Neuronal stem cell (in vitro differentiated cells): ENCODE data around the gene GLIS1.

Source experiments
- DNase-seq: peaks from one replicate; pipeline ENCODE4 v3.0.0-alpha.2; 2013; ENCODE audit warnings: low spot score
- H2AFZ ChIP-seq: one replicate; pipeline ENCODE4 v1.6.1; 2013; ENCODE audit warnings: mild to moderate bottlenecking, low read length, inconsistent platforms
- H2AK5ac ChIP-seq: 2 replicates; pipeline ENCODE4 v1.6.1; 2013; ENCODE audit warnings: low read depth, mild to moderate bottlenecking, inconsistent platforms, low read length, moderate library complexity, mixed read lengths
- H2BK120ac ChIP-seq: 2 replicates; pipeline ENCODE4 v1.6.1; 2013; ENCODE audit warnings: low read depth, mild to moderate bottlenecking, inconsistent platforms, low read length, moderate library complexity, mixed read lengths
- H2BK12ac ChIP-seq: one replicate; pipeline ENCODE4 v1.6.1; 2013; ENCODE audit warnings: low read length, inconsistent platforms
- H2BK15ac ChIP-seq: 2 replicates; pipeline ENCODE4 v1.6.1; 2013; ENCODE audit warnings: mild to moderate bottlenecking, low read length, inconsistent platforms, mixed read lengths
- H2BK5ac ChIP-seq: one replicate; pipeline ENCODE4 v1.6.1; 2013; ENCODE audit warnings: inconsistent platforms, mild to moderate bottlenecking, low read length, moderate library complexity
- H3K14ac ChIP-seq: one replicate; pipeline ENCODE4 v1.6.1; 2013; ENCODE audit warnings: low read length, inconsistent platforms
- H3K18ac ChIP-seq: 2 replicates; pipeline ENCODE4 v1.6.1; 2013; ENCODE audit warnings: low read length, inconsistent platforms
- H3K23ac ChIP-seq: 2 replicates; pipeline ENCODE4 v1.6.1; 2013; ENCODE audit warnings: low read depth, mild to moderate bottlenecking, mixed read lengths, low read length, inconsistent platforms; ENCODE audit not compliant: poor library complexity
- H3K27ac ChIP-seq: replicated peaks from 3 replicates; pipeline ENCODE4 v1.5.1; 2013; ENCODE audit warnings: low read length, inconsistent platforms
- H3K27me3 ChIP-seq, 3 experiments: 2 replicates each; pipeline ENCODE4 v1.6.1; 2013; ENCODE audit warnings: low read length in 3 of 3, mild to moderate bottlenecking in 2 of 3, inconsistent platforms in 1 of 3, low read depth in 1 of 3, mixed read lengths in 1 of 3, moderate library complexity in 1 of 3; ENCODE audit not compliant: control insufficient read depth in 3 of 3, insufficient read depth in 3 of 3
- H3K36me3 ChIP-seq, 2 donors: replicated peaks in 1 of 2; 2 replicates each; pipeline ENCODE4 v1.6.1; 2013; ENCODE audit warnings: low read length in 2 of 2; ENCODE audit not compliant: control insufficient read depth in 2 of 2, insufficient read depth in 2 of 2
- H3K4ac ChIP-seq: 2 replicates; pipeline ENCODE4 v1.6.1; 2013; ENCODE audit warnings: inconsistent platforms, mild to moderate bottlenecking, low read length, moderate library complexity
- H3K4me1 ChIP-seq, 2 donors: 1 replicate in 1 of 2; 2 replicates in 1 of 2; pipeline ENCODE4 v1.6.1; 2013; ENCODE audit warnings: low read length in 2 of 2, low read depth in 1 of 2; ENCODE audit not compliant: control insufficient read depth in 2 of 2, insufficient read depth in 1 of 2
- H3K4me2 ChIP-seq: one replicate; pipeline ENCODE4 v1.6.1; 2013; ENCODE audit warnings: mild to moderate bottlenecking, low read length, inconsistent platforms; ENCODE audit not compliant: insufficient read depth, poor library complexity, severe bottlenecking
- H3K4me3 ChIP-seq, 2 donors: 2 replicates each; pipeline ENCODE4 v1.5.1; 2013; ENCODE audit warnings: low read length in 2 of 2, mild to moderate bottlenecking in 2 of 2, inconsistent platforms in 1 of 2, moderate library complexity in 1 of 2
- H3K79me1 ChIP-seq: one replicate; pipeline ENCODE4 v1.6.1; 2013; ENCODE audit warnings: low read depth, mild to moderate bottlenecking, inconsistent platforms, low read length, moderate library complexity
- H3K9ac ChIP-seq: one replicate; pipeline ENCODE4 v1.6.1; 2013; ENCODE audit warnings: mild to moderate bottlenecking, low read depth, low read length, inconsistent platforms; ENCODE audit not compliant: poor library complexity
- H3K9me3 ChIP-seq, 2 donors: replicated peaks in 1 of 2; 2 replicates each; pipeline versions ENCODE3 to v1.6.1; 2013; ENCODE audit warnings: low read length in 2 of 2, mild to moderate bottlenecking in 2 of 2, inconsistent platforms in 1 of 2, low read depth in 1 of 2, mixed read lengths in 1 of 2, moderate library complexity in 1 of 2; ENCODE audit not compliant: control insufficient read depth in 2 of 2, insufficient read depth in 1 of 2
- H4K8ac ChIP-seq: one replicate; pipeline ENCODE4 v1.6.1; 2013; ENCODE audit warnings: low read depth, mild to moderate bottlenecking, inconsistent platforms, low read length, moderate library complexity
- H4K91ac ChIP-seq: one replicate; pipeline ENCODE4 v1.6.1; 2013; ENCODE audit warnings: low read length, low read depth, mild to moderate bottlenecking, inconsistent platforms; ENCODE audit not compliant: poor library complexity
- WGBS, 2 donors: extraction: QIAGEN DNeasy Blood & Tissue Kit; methylation state at CpG; one replicate each; pipeline ENCODE4 v1.1.7; 2013; ENCODE audit warnings: missing lambda C conversion rate in 2 of 2, mixed read lengths in 1 of 2; ENCODE audit not compliant: insufficient read length in 2 of 2, insufficient replicate concordance in 1 of 2; ENCODE audit errors: extremely low coverage in 2 of 2; 5-methylcytosine and 5-hydroxymethylcytosine counted together

The GLIS1 gene

GRCh38 chr1:53546409-53547155 lies 192.4 kb downstream of the GLIS1 start:
- Histone ChIP-seq H2AFZ (no peak overlapping the region), H4K8ac (no peak overlapping the region), H3K27ac (no peak overlapping the region), H4K91ac (no peak overlapping the region), H2BK120ac (no peak overlapping the region), H3K18ac (no peak overlapping the region), H3K27me3 (peaks cover 0 to 19% (median 0%) of the 10 kb centered on the region in 3 experiments), H3K23ac (no peak overlapping the region), H3K14ac (no peak overlapping the region), H3K36me3 (no peaks in the 10 kb centered on the region), H2BK12ac (no peak overlapping the region), H3K4me2 (no peak overlapping the region), H3K4me1 (peaks cover 0 to 8% of the 10 kb centered on the region in 2 donors), H3K4ac (no peak overlapping the region), H3K9ac (no peak overlapping the region), H2AK5ac (no peak overlapping the region), H3K4me3 (no peak overlapping the region), H2BK5ac (no peak overlapping the region), H2BK15ac (no peak overlapping the region), H3K9me3 (no peaks in the 10 kb centered on the region), H3K79me1 (no peaks in the 10 kb centered on the region)
- DNase-seq = no peak
- no CpG with 5 or more reads among the region's 13 CpGs for whole genome bisulfite sequencing, 2 donors

- Histone ChIP-seq H3K4ac (no peak overlapping the region), H3K27me3 (peaks cover 0 to 16% (median 0%) of the 10 kb centered on the region in 3 experiments), H3K14ac (no peak overlapping the region), H3K18ac (peak overlapping the region; percentile 79), H3K9me3 (no peaks in the 10 kb centered on the region), H4K91ac (no peak overlapping the region), H4K8ac (no peak overlapping the region), H2AFZ (no peak overlapping the region), H2BK12ac (no peak overlapping the region), H3K4me1 (peaks cover 0 to 6% of the 10 kb centered on the region in 2 donors), H2AK5ac (no peak overlapping the region), H3K27ac (no peak overlapping the region), H3K23ac (peak overlapping the region; percentile 17), H2BK15ac (no peak overlapping the region), H2BK5ac (no peak overlapping the region), H3K9ac (no peak overlapping the region), H3K79me1 (no peaks in the 10 kb centered on the region), H3K36me3 (no peaks in the 10 kb centered on the region), H3K4me2 (no peak overlapping the region), H2BK120ac (no peak overlapping the region), H3K4me3 (no peak overlapping the region)
- DNase-seq = no peak
- WGBS, 2 donors = no CpG with 5 or more reads among the region's 17 CpGs
Observed at GRCh38 chr1:53545663-53546408, 193.1 kb downstream of the GLIS1 start.

- no peak overlapping the region for H3K4me2 ChIP-seq
- H3K36me3 ChIP-seq = no peaks in the 10 kb centered on the region
- no peak overlapping the region for H3K23ac ChIP-seq
- H3K79me1 ChIP-seq = no peaks in the 10 kb centered on the region
- no peak overlapping the region for H2BK12ac ChIP-seq
- H3K9ac ChIP-seq = no peak overlapping the region
- H3K4me1 ChIP-seq = peaks cover 0 to 6% of the 10 kb centered on the region in 2 donors
- no peak overlapping the region for H4K8ac ChIP-seq
- no peak for DNase-seq
- H3K27ac ChIP-seq = no peak overlapping the region
- no peak overlapping the region for H2BK15ac ChIP-seq
- no peaks in the 10 kb centered on the region for H3K9me3 ChIP-seq
- no peak overlapping the region for H4K91ac ChIP-seq
- H3K4me3 ChIP-seq = no peak overlapping the region
- no peak overlapping the region for H2AFZ ChIP-seq
- WGBS, 2 donors = no CpG with 5 or more reads among the region's 6 CpGs
- peak overlapping the region; percentile 42 for H2AK5ac ChIP-seq
- no peak overlapping the region for H3K18ac ChIP-seq
- no peak overlapping the region for H3K14ac ChIP-seq
- no peak overlapping the region for H2BK5ac ChIP-seq
- no peak overlapping the region for H2BK120ac ChIP-seq
- peaks cover 0 to 20% (median 0%) of the 10 kb centered on the region in 3 experiments for H3K27me3 ChIP-seq
- no peak overlapping the region for H3K4ac ChIP-seq
Observed at GRCh38 chr1:53544728-53545515, 194.0 kb downstream of the GLIS1 start.
